ENCODE results near the gene BCO1. TPM values are rescaled to one million over a fixed set of nuclear protein-coding genes. Genes with fewer than 3 reads are reported as not detected.

BCO1 gene
- total RNA-seq, 2 donors from 2014 or later = not detected

GRCh38 chr16:81335669-81336068, 97.2 kb downstream of the BCO1 start:
- no peak for TF ChIP-seq CTCF (IDR thresholded peaks at IDR 0.05)
- no peak for DNase-seq (ENCODE audit: low spot score)
- H3K27me3 ChIP-seq = no peaks in the 10 kb centered on the region
- H3K4me3 ChIP-seq = no peak overlapping the region
- H3K4me1 ChIP-seq = no peaks in the 10 kb centered on the region
- H3K27ac ChIP-seq = no peak overlapping the region
- no peaks in the 10 kb centered on the region for H3K9me3 ChIP-seq
- no peaks in the 10 kb centered on the region for H3K36me3 ChIP-seq

GRCh38 chr16:81337097-81337496, 98.6 kb downstream of the BCO1 start:
- Histone ChIP-seq H3K27ac (no peak overlapping the region), H3K27me3 (no peaks in the 10 kb centered on the region), H3K4me3 (no peak overlapping the region), H3K36me3 (no peaks in the 10 kb centered on the region), H3K9me3 (no peaks in the 10 kb centered on the region), H3K4me1 (no peaks in the 10 kb centered on the region)
- DNase-seq (ENCODE audit: low spot score) = no peak
- TF ChIP-seq CTCF (IDR thresholded peaks at IDR 0.05) = no peak

Other genes starting within 250 kb of the BCO1 start
- 100 to 1,000 TPM; 136 to 212 TPM for gene CMC2, start 231.8 kb upstream of the BCO1 start, total RNA-seq
- gene CENPN, start 231.5 kb upstream of the BCO1 start, total RNA-seq = 10 to 100 TPM; 10.5 to 18.1 TPM
- gene ATMIN, start 202.8 kb upstream of the BCO1 start, total RNA-seq = 10 to 100 TPM; 20.5 to 25.6 TPM
- 1 to 10 TPM in 1 of 2 donors, not detected in 1; 1.5 TPM for gene C16orf46, start 161.5 kb upstream of the BCO1 start, total RNA-seq
- gene GCSH, start 142.3 kb upstream of the BCO1 start, total RNA-seq = 10 to 100 TPM; 12.3 to 16.9 TPM
- gene GAN, start 76.3 kb downstream of the BCO1 start, total RNA-seq = 10 to 100 TPM in 1 of 2 donors, 1 to 10 TPM in 1; 8.8 to 10.7 TPM
- 10 to 100 TPM in 1 of 2 donors, 1 to 10 TPM in 1; 7.7 to 19.2 TPM for gene CMIP, start 206.1 kb downstream of the BCO1 start, total RNA-seq